C4-2B (cell line): ENCODE results near the gene THRB.

Source experiments
- ZFX ChIP-seq: fragments of 450-650 bp; IDR thresholded peaks from 2 replicates; pipeline ENCODE4 v1.6.1; 2017
- TF ChIP-seq, protein P1 (sequence below): fragments of 450-650 bp; conservative IDR thresholded peaks from 2 replicates; pipeline ENCODE4 v1.5.1; 2017; ENCODE audit warnings: mild to moderate bottlenecking

DNA sequence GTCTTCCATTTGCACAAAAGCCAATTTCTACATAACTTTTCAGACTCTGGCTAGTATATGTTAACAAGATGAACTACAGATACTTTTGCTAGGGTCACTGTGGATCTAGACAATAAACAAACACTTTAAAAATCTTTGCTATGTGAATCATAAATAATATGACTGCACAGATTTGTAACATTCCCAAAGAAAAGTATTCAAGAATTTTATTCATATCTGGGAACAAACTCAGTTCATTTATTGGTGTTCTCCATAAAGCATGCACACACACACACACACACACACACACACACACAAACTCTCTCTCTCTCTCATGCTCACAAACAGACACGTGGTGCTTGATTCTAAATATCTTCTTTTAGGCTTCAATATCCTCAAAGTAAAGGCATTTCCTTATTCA, 18.8 kb upstream of the THRB start:
- TF ChIP-seq, protein P1, sequence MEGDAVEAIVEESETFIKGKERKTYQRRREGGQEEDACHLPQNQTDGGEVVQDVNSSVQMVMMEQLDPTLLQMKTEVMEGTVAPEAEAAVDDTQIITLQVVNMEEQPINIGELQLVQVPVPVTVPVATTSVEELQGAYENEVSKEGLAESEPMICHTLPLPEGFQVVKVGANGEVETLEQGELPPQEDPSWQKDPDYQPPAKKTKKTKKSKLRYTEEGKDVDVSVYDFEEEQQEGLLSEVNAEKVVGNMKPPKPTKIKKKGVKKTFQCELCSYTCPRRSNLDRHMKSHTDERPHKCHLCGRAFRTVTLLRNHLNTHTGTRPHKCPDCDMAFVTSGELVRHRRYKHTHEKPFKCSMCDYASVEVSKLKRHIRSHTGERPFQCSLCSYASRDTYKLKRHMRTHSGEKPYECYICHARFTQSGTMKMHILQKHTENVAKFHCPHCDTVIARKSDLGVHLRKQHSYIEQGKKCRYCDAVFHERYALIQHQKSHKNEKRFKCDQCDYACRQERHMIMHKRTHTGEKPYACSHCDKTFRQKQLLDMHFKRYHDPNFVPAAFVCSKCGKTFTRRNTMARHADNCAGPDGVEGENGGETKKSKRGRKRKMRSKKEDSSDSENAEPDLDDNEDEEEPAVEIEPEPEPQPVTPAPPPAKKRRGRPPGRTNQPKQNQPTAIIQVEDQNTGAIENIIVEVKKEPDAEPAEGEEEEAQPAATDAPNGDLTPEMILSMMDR: no peak
- TF ChIP-seq ZFX: no peak
